Mesendoderm (in vitro differentiated cells): ENCODE data around the gene HPX.

Source experiments
- DNase-seq: peaks from one replicate; pipeline ENCODE4 v3.0.0; 2013
- H2AK5ac ChIP-seq: 2 replicates; pipeline ENCODE4 v1.6.1; 2013; ENCODE audit warnings: low read length, inconsistent platforms
- H2BK120ac ChIP-seq: 2 replicates; pipeline ENCODE4 v1.6.1; 2013; ENCODE audit warnings: low read depth, mild to moderate bottlenecking, low read length, moderate library complexity, mixed read lengths
- H2BK15ac ChIP-seq: replicated peaks from 2 replicates; pipeline ENCODE4 v1.6.1; 2013; ENCODE audit warnings: low read depth, mild to moderate bottlenecking, moderate library complexity
- H2BK5ac ChIP-seq: 2 replicates; pipeline ENCODE4 v1.6.1; 2013; ENCODE audit warnings: low read length, inconsistent platforms
- H3K18ac ChIP-seq: 2 replicates; pipeline ENCODE4 v1.6.1; 2013; ENCODE audit warnings: mild to moderate bottlenecking, low read length, mixed read lengths
- H3K23ac ChIP-seq: one replicate; pipeline ENCODE4 v1.6.1; 2013; ENCODE audit warnings: low read length
- H3K27ac ChIP-seq: 2 replicates; pipeline ENCODE4 v1.5.1; 2013; ENCODE audit warnings: low read depth, mild to moderate bottlenecking, inconsistent platforms, low read length, moderate library complexity
- H3K27me3 ChIP-seq: 2 replicates; pipeline ENCODE4 v1.6.1; 2013; ENCODE audit warnings: low read length, control low read depth, mild to moderate bottlenecking, inconsistent platforms; ENCODE audit not compliant: insufficient read depth, poor library complexity
- H3K36me3 ChIP-seq: 2 replicates; pipeline ENCODE4 v1.6.1; 2013; ENCODE audit warnings: low read length, inconsistent platforms; ENCODE audit not compliant: control insufficient read depth, insufficient read depth
- H3K4ac ChIP-seq: one replicate; pipeline ENCODE4 v1.6.1; 2013; ENCODE audit warnings: low read depth, mild to moderate bottlenecking, low read length, moderate library complexity
- H3K4me1 ChIP-seq: 2 replicates; pipeline ENCODE4 v1.6.1; 2013; ENCODE audit warnings: low read depth, low read length, inconsistent platforms; ENCODE audit not compliant: control insufficient read depth
- H3K4me2 ChIP-seq: 2 replicates; pipeline ENCODE4 v1.6.1; 2013; ENCODE audit warnings: low read length
- H3K4me3 ChIP-seq: 2 replicates; pipeline ENCODE4 v1.5.1; 2013; ENCODE audit warnings: mild to moderate bottlenecking, low read length
- H3K56ac ChIP-seq: one replicate; pipeline ENCODE4 v1.6.1; 2013; ENCODE audit warnings: low read length
- H3K79me1 ChIP-seq: 2 replicates; pipeline ENCODE4 v1.6.1; 2013; ENCODE audit warnings: low read length, inconsistent platforms
- H3K79me2 ChIP-seq: 2 replicates; pipeline ENCODE4 v1.6.1; 2013; ENCODE audit warnings: mild to moderate bottlenecking, low read length; ENCODE audit not compliant: control insufficient read depth, insufficient read depth
- H3K9ac ChIP-seq: 2 replicates; pipeline ENCODE4 v1.6.1; 2013; ENCODE audit warnings: low read length, inconsistent platforms
- H4K5ac ChIP-seq: one replicate; pipeline ENCODE4 v1.6.1; 2013; ENCODE audit warnings: low read length
- H4K8ac ChIP-seq: one replicate; pipeline ENCODE4 v1.6.1; 2013; ENCODE audit warnings: low read depth, mild to moderate bottlenecking, control low read depth, low read length, moderate library complexity
- WGBS: extraction: QIAGEN DNeasy Blood & Tissue Kit; methylation state at CpG from one replicate; pipeline ENCODE4 v1.1.7; 2013; ENCODE audit warnings: low lambda C conversion rate, missing lambda C conversion rate; ENCODE audit not compliant: insufficient coverage; ENCODE audit errors: extremely low coverage; 5-methylcytosine and 5-hydroxymethylcytosine counted together

Gene HPX

DNA sequence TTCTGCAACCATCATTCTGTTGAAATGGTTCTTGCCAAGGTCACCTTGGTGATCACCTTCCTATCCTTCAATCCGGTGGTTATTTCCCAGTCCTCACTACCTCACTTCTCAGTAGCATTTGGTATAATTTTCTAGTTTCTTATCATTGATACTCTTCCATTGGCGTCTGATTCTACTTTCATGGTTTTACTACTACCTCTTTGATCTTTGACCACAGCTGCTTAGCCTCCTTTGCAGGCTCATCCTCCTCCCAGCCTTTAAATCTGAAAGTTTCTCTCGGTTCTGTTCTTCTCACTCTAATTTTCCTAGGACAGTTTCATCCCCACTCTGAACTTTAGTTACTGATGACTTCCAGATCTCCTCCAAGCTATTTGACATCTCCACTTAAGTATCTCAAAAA, 45.5 kb upstream of the HPX start:
- Histone ChIP-seq H2BK15ac (no peak overlapping the region), H3K27ac (no peak overlapping the region), H2AK5ac (no peak overlapping the region), H3K4ac (no peak overlapping the region), H2BK120ac (no peak overlapping the region), H3K4me2 (no peak overlapping the region), H4K8ac (no peak overlapping the region), H3K4me1 (peaks cover 5% of the 10 kb centered on the region), H3K9ac (no peak overlapping the region), H3K23ac (no peak overlapping the region), H3K36me3 (peaks cover 4% of the 10 kb centered on the region), H3K18ac (no peak overlapping the region), H2BK5ac (no peak overlapping the region), H3K27me3 (no peaks in the 10 kb centered on the region), H3K79me2 (peaks cover 21% of the 10 kb centered on the region), H3K79me1 (peaks cover 19% of the 10 kb centered on the region), H3K56ac (no peak overlapping the region), H3K4me3 (no peak overlapping the region), H4K5ac (no peak overlapping the region)
- DNase-seq: no peak
- no CpG with 5 or more reads among the region's 3 CpGs for WGBS

DNA sequence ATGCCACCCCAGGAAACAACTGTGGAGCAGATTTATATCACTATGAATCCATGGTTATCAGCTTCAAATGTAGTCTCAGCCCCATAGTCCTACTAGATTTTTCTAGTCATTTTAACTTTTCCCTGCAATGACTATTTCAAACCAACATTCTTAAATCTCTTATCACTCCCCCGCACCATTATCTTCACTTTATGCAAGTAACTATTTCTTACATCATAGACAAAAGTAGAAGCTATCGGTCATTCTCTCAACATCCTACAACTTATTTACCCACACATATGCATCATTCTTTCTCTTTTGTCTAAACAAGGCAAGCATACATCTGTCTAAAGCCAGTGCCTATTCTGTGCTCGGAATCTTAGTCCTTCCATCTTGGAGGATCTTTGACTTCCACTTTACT, 44.9 kb upstream of the HPX start:
- no peak overlapping the region for H4K8ac ChIP-seq
- no peak overlapping the region for H3K27ac ChIP-seq
- WGBS: 100% methylated on average over 2 of the region's 3 CpGs
- peaks cover 4% of the 10 kb centered on the region for H3K36me3 ChIP-seq
- H4K5ac ChIP-seq: no peak overlapping the region
- no peak for DNase-seq
- no peaks in the 10 kb centered on the region for H3K27me3 ChIP-seq
- H3K56ac ChIP-seq: no peak overlapping the region
- H2BK120ac ChIP-seq: no peak overlapping the region
- H3K79me1 ChIP-seq: peaks cover 21% of the 10 kb centered on the region
- H3K4me3 ChIP-seq: no peak overlapping the region
- peaks cover 24% of the 10 kb centered on the region for H3K79me2 ChIP-seq
- H2BK15ac ChIP-seq: no peak overlapping the region
- H3K4me1 ChIP-seq: peaks cover 5% of the 10 kb centered on the region
- H3K4me2 ChIP-seq: no peak overlapping the region
- H2BK5ac ChIP-seq: no peak overlapping the region
- no peak overlapping the region for H3K9ac ChIP-seq
- no peak overlapping the region for H3K23ac ChIP-seq
- no peak overlapping the region for H2AK5ac ChIP-seq
- H3K4ac ChIP-seq: no peak overlapping the region
- no peak overlapping the region for H3K18ac ChIP-seq

DNA sequence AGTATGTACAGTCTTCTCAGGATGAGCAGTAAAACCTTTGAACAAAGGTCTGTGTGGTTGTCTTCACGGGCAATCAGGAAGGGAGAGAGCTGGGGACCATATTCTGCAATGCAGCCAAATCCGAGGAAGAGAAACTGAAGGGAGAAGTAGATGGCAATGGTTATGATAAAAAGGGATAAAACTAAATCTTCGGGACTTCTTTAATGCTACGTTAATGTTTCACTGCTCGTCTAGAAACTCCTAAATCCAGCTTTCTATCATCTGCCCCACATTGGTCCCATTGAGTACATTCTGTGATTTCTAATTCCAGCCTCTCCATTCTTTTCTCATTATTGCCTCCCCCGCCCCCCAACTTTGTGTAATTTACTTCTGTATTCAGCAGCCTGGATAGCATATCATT, 42.2 kb upstream of the HPX start:
- H3K56ac ChIP-seq: no peak overlapping the region
- H3K27me3 ChIP-seq: no peaks in the 10 kb centered on the region
- peaks cover 8% of the 10 kb centered on the region for H3K36me3 ChIP-seq
- WGBS: no CpG with 5 or more reads among the region's 6 CpGs
- H3K79me2 ChIP-seq: peaks cover 34% of the 10 kb centered on the region
- peaks cover 9% of the 10 kb centered on the region for H3K4me1 ChIP-seq
- H4K8ac ChIP-seq: no peak overlapping the region
- no peak overlapping the region for H3K9ac ChIP-seq
- H4K5ac ChIP-seq: no peak overlapping the region
- H2BK120ac ChIP-seq: no peak overlapping the region
- H3K4me3 ChIP-seq: no peak overlapping the region
- H2BK5ac ChIP-seq: no peak overlapping the region
- no peak overlapping the region for H3K27ac ChIP-seq
- H3K79me1 ChIP-seq: peaks cover 37% of the 10 kb centered on the region
- DNase-seq: no peak
- no peak overlapping the region for H2AK5ac ChIP-seq
- H3K23ac ChIP-seq: no peak overlapping the region
- H2BK15ac ChIP-seq: no peak overlapping the region
- H3K18ac ChIP-seq: no peak overlapping the region
- H3K4ac ChIP-seq: no peak overlapping the region
- H3K4me2 ChIP-seq: no peak overlapping the region

DNA sequence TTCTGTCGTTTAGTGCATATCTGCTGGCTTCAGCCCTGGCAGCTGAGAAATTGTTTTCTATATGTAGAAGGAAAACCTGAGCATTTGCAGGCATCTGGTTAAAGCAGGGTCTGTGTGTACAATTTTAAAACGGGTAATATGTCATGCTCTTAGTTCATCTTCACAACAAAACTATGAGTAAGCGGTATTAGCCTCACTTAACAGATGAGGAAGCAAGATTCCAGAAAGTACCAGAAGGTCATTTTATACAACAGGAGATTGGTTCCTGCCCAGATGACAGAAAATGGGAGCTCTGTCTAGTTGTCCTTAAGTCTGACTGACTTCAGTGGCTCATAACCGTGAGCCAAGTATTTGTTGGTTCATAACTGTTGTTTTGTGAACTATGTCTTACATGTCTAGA, 41.7 kb upstream of the HPX start:
- Histone ChIP-seq H3K9ac (peak overlapping the region; percentile 100), H2BK5ac (no peak overlapping the region), H3K36me3 (peaks cover 10% of the 10 kb centered on the region), H3K4me3 (peak overlapping the region; percentile 100), H3K4ac (no peak overlapping the region), H3K18ac (no peak overlapping the region), H3K27ac (no peak overlapping the region), H3K79me2 (peaks cover 34% of the 10 kb centered on the region), H3K4me1 (peaks cover 9% of the 10 kb centered on the region), H3K79me1 (peaks cover 37% of the 10 kb centered on the region), H4K5ac (no peak overlapping the region), H3K27me3 (no peaks in the 10 kb centered on the region), H2AK5ac (no peak overlapping the region), H3K23ac (no peak overlapping the region), H2BK15ac (no peak overlapping the region), H2BK120ac (no peak overlapping the region), H4K8ac (no peak overlapping the region), H3K56ac (peak overlapping the region; percentile 100), H3K4me2 (peak overlapping the region; percentile 99)
- DNase-seq: no peak
- WGBS: no CpG with 5 or more reads among the region's 4 CpGs

DNA sequence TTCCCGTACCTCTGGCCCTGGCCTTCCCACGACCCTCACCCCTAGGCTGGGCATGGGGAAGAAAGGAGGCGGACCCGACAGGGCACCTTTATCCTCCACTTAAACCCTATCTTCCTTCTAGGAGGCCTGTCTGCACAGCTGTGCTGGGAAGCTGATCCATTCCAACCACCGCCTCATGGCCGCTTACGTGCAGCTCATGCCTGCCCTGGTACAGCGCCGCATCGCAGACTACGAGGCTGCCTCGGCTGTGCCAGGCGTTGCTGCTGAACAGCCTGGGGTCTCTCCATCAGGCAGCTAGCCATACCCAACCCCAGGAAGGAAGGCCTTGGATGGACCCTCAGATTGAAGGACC, 41.1 kb upstream of the HPX start:
- H3K56ac ChIP-seq: peak overlapping the region; percentile 100
- DNase-seq: no peak
- H3K27ac ChIP-seq: no peak overlapping the region
- peaks cover 37% of the 10 kb centered on the region for H3K79me1 ChIP-seq
- H3K18ac ChIP-seq: no peak overlapping the region
- peaks cover 11% of the 10 kb centered on the region for H3K36me3 ChIP-seq
- H2BK15ac ChIP-seq: no peak overlapping the region
- no peak overlapping the region for H2BK120ac ChIP-seq
- H3K4ac ChIP-seq: peak overlapping the region; percentile 25
- H4K5ac ChIP-seq: no peak overlapping the region
- peak overlapping the region; percentile 100 for H3K9ac ChIP-seq
- no peaks in the 10 kb centered on the region for H3K27me3 ChIP-seq
- H4K8ac ChIP-seq: no peak overlapping the region
- H3K4me1 ChIP-seq: peaks cover 9% of the 10 kb centered on the region
- H3K79me2 ChIP-seq: peaks cover 34% of the 10 kb centered on the region
- H3K4me2 ChIP-seq: peak overlapping the region; percentile 99
- peak overlapping the region; percentile 98 for H2AK5ac ChIP-seq
- WGBS: no CpG with 5 or more reads among the region's 13 CpGs
- H3K23ac ChIP-seq: no peak overlapping the region
- peak overlapping the region; percentile 100 for H3K4me3 ChIP-seq
- H2BK5ac ChIP-seq: peak overlapping the region; percentile 65
